ENCODE measurements around the gene SERTAD1. TPM values are rescaled to one million over a fixed set of nuclear protein-coding genes. Genes with fewer than 3 reads are reported as not detected.
A peak's percentile ranks its signal among the peaks of the same experiment; 100 is the strongest.

The SERTAD1 gene
- total RNA-seq, 1 donor from 2014 or later, result 3.6 TPM

- peaks cover 8% of the 10 kb centered on the region for H3K27me3 Mint-ChIP-seq (ENCODE audit: unreplicated experiment)
- DNase-seq, result no peak
- peaks cover 8% of the 10 kb centered on the region for H3K9me3 Mint-ChIP-seq (ENCODE audit: unreplicated experiment)
- H3K36me3 Mint-ChIP-seq (ENCODE audit: unreplicated experiment), result no peaks in the 10 kb centered on the region
- H3K27ac Mint-ChIP-seq (ENCODE audit: unreplicated experiment), result peak overlapping the region; percentile 67
- TF ChIP-seq, protein P1, sequence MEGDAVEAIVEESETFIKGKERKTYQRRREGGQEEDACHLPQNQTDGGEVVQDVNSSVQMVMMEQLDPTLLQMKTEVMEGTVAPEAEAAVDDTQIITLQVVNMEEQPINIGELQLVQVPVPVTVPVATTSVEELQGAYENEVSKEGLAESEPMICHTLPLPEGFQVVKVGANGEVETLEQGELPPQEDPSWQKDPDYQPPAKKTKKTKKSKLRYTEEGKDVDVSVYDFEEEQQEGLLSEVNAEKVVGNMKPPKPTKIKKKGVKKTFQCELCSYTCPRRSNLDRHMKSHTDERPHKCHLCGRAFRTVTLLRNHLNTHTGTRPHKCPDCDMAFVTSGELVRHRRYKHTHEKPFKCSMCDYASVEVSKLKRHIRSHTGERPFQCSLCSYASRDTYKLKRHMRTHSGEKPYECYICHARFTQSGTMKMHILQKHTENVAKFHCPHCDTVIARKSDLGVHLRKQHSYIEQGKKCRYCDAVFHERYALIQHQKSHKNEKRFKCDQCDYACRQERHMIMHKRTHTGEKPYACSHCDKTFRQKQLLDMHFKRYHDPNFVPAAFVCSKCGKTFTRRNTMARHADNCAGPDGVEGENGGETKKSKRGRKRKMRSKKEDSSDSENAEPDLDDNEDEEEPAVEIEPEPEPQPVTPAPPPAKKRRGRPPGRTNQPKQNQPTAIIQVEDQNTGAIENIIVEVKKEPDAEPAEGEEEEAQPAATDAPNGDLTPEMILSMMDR (IDR thresholded peaks at IDR 0.05; ENCODE audit: partially characterized antibody, unreplicated experiment), result no peak
- H3K4me3 Mint-ChIP-seq (ENCODE audit: unreplicated experiment), result peak overlapping the region; percentile 89
- H3K4me1 Mint-ChIP-seq (ENCODE audit: low read depth, unreplicated experiment), result peaks cover 11% of the 10 kb centered on the region
Measured at GRCh38 chr19:40424637-40425449, 949 bp downstream of the SERTAD1 start.

- no peak for DNase-seq
- H3K36me3 Mint-ChIP-seq (ENCODE audit: unreplicated experiment), result no peaks in the 10 kb centered on the region
- no peak overlapping the region for H3K27ac Mint-ChIP-seq (ENCODE audit: unreplicated experiment)
- peaks cover 10% of the 10 kb centered on the region for H3K27me3 Mint-ChIP-seq (ENCODE audit: unreplicated experiment)
- H3K4me3 Mint-ChIP-seq (ENCODE audit: unreplicated experiment), result no peak overlapping the region
- TF ChIP-seq, protein P1 (IDR thresholded peaks at IDR 0.05; ENCODE audit: partially characterized antibody, unreplicated experiment), result no peak
- peaks cover 8% of the 10 kb centered on the region for H3K9me3 Mint-ChIP-seq (ENCODE audit: unreplicated experiment)
- peaks cover 20% of the 10 kb centered on the region for H3K4me1 Mint-ChIP-seq (ENCODE audit: low read depth, unreplicated experiment)
Measured at GRCh38 chr19:40423938-40424337, 1.9 kb downstream of the SERTAD1 start.

GRCh38 chr19:40422748-40423566 is 2.8 kb downstream of the SERTAD1 start:
- Mint-ChIP-seq H3K4me3 (ENCODE audit: unreplicated experiment) (peak overlapping the region; percentile 18), H3K27ac (ENCODE audit: unreplicated experiment) (peak overlapping the region; percentile 49), H3K36me3 (ENCODE audit: unreplicated experiment) (no peaks in the 10 kb centered on the region), H3K27me3 (ENCODE audit: unreplicated experiment) (peaks cover 11% of the 10 kb centered on the region), H3K9me3 (ENCODE audit: unreplicated experiment) (peaks cover 8% of the 10 kb centered on the region), H3K4me1 (ENCODE audit: low read depth, unreplicated experiment) (peaks cover 22% of the 10 kb centered on the region)
- TF ChIP-seq, protein P1 (IDR thresholded peaks at IDR 0.05; ENCODE audit: partially characterized antibody, unreplicated experiment), result no peak
- DNase-seq, result no peak

DNA sequence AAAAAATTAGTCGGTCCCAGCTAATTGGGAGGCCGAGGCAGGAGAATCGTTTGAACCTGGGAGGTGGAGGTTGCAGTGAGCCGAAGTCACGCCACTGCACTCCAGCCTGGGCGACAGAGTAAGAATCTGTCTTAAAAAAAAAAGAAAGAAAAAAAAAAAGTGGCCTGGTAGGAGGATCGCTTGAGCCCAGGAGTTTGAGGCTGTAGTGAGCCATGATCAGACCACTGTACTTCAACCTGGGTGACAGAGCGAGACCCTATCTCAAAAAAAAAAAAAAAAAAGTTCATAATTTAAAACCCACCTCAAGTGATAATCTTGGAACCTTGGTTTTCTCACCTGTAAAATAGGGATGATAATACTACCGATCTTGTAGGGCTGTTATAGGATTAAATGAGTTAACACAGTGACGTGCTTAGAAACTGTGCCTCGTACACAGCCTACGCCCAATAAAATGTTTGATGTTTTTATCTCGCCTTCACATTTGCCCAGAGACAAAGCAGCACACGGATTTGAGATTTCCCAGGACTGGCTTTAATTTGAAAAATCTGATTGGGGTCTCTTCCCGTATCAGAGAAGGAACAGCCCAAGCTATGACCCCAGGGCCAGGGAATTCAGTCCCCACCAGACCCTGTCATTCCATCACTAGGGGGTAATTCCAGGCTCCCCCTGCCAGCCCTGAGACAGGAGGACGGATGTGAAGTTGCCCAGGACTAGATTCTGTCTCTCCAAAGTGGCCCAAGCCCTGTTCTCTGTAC is 3.6 kb downstream of the SERTAD1 start:
- Mint-ChIP-seq H3K4me1 (ENCODE audit: low read depth, unreplicated experiment) (peaks cover 27% of the 10 kb centered on the region), H3K36me3 (ENCODE audit: unreplicated experiment) (no peaks in the 10 kb centered on the region), H3K4me3 (ENCODE audit: unreplicated experiment) (peak overlapping the region; percentile 18), H3K27ac (ENCODE audit: unreplicated experiment) (peak overlapping the region; percentile 49), H3K27me3 (ENCODE audit: unreplicated experiment) (peaks cover 11% of the 10 kb centered on the region), H3K9me3 (ENCODE audit: unreplicated experiment) (peaks cover 8% of the 10 kb centered on the region)
- no peak for DNase-seq
- TF ChIP-seq, protein P1 (IDR thresholded peaks at IDR 0.05; ENCODE audit: partially characterized antibody, unreplicated experiment), result no peak
